ENCODE measurements around the gene PPP4R2. TPM values are rescaled to one million over a fixed set of nuclear protein-coding genes. Genes with fewer than 3 reads are reported as not detected.
A peak's percentile ranks its signal among the peaks of the same experiment; 100 is the strongest.

The PPP4R2 gene
- 10 to 100 TPM; 24.3 to 88.0 (median 54.8) TPM for total RNA-seq

GRCh38 chr3:72996473-72997333, at the start of gene PPP4R2:
Gene PPP4R2 (plus strand): TSS chr3:72996811. CDS start chr3:72997038, 227 bp downstream.
- peak within 1 kb of the TSS; percentile 98 to 99 (median 98) for H3K27ac ChIP-seq
- H3K4me3 ChIP-seq, result peak within 1 kb of the TSS; percentile 65 to 91 (median 70)
- peak; percentile 98 to 99 for ATAC-seq (ENCODE audit: low FRiP score in 2 of 2)
- peak; percentile 87 to 98 for DNase-seq
- peaks cover 0 to 16% (median 3%) of the 10 kb centered on the region in 4 donors for H3K36me3 ChIP-seq
- TF ChIP-seq POLR2A (IDR thresholded peaks at IDR 0.05), result peak in 3 of 4 donors; percentile 66 to 93 (median 75)
- TF ChIP-seq EP300 (IDR thresholded peaks at IDR 0.05), result no peak
- peak; percentile 90 to 94 for TF ChIP-seq POLR2AphosphoS5 (IDR thresholded peaks at IDR 0.05)
- peak in 1 of 6 experiments; percentile 14 for TF ChIP-seq CTCF (IDR thresholded peaks at IDR 0.05)
- WGBS, 2 donors, result 1 to 10% methylated on average over 10 to 27 of the region's 75 CpGs
- H3K9me3 ChIP-seq, result no peaks in the 10 kb centered on the region
- no peaks in the 10 kb centered on the region for H3K27me3 ChIP-seq
- H3K4me1 ChIP-seq, result peaks cover 41 to 44% (median 42%) of the 10 kb centered on the region in 4 donors

GRCh38 chr3:72947715-72948490, 48.7 kb upstream of the PPP4R2 start:
- no peaks in the 10 kb centered on the region for H3K9me3 ChIP-seq
- no peak overlapping the region for H3K27ac ChIP-seq
- no peaks in the 10 kb centered on the region for H3K36me3 ChIP-seq
- no peaks in the 10 kb centered on the region for H3K27me3 ChIP-seq
- TF ChIP-seq CTCF (IDR thresholded peaks at IDR 0.05), result no peak
- no peak for TF ChIP-seq POLR2AphosphoS5 (IDR thresholded peaks at IDR 0.05)
- TF ChIP-seq EP300 (IDR thresholded peaks at IDR 0.05), result no peak
- no peak for TF ChIP-seq POLR2A (IDR thresholded peaks at IDR 0.05)
- no peak overlapping the region for H3K4me3 ChIP-seq
- no peaks in the 10 kb centered on the region for H3K4me1 ChIP-seq
- ATAC-seq (ENCODE audit: low FRiP score in 2 of 2) (no peak), DNase-seq (no peak)
- 84 to 91% methylated on average over 8 of the region's 8 CpGs for WGBS, 2 donors

- DNase-seq (no peak), ATAC-seq (ENCODE audit: low FRiP score in 2 of 2) (no peak)
- Histone ChIP-seq H3K36me3 (no peaks in the 10 kb centered on the region), H3K9me3 (no peaks in the 10 kb centered on the region), H3K27ac (no peak overlapping the region), H3K27me3 (no peaks in the 10 kb centered on the region), H3K4me3 (no peak overlapping the region), H3K4me1 (no peaks in the 10 kb centered on the region)
- TF ChIP-seq CTCF (IDR thresholded peaks at IDR 0.05) (no peak), EP300 (IDR thresholded peaks at IDR 0.05) (no peak), POLR2AphosphoS5 (IDR thresholded peaks at IDR 0.05) (no peak)
- WGBS, 2 donors, result 83% methylated on average over 4 of the region's 4 CpGs
Observed at GRCh38 chr3:72949016-72949415, 47.6 kb upstream of the PPP4R2 start.

- DNase-seq, result no peak
Observed at GRCh38 chr3:72950372-72950771, 46.2 kb upstream of the PPP4R2 start.

More at GRCh38 chr3:72950372-72950771, 46.2 kb upstream of the PPP4R2 start:
- Histone ChIP-seq H3K27me3 (no peaks in the 10 kb centered on the region), H3K4me1 (no peaks in the 10 kb centered on the region), H3K4me3 (no peak overlapping the region), H3K9me3 (no peaks in the 10 kb centered on the region), H3K36me3 (no peaks in the 10 kb centered on the region), H3K27ac (no peak overlapping the region)
- WGBS, 2 donors, result 94 to 96% methylated on average over 8 of the region's 8 CpGs
- no peak for ATAC-seq (ENCODE audit: low FRiP score in 2 of 2)
- TF ChIP-seq CTCF (IDR thresholded peaks at IDR 0.05) (no peak), POLR2A (IDR thresholded peaks at IDR 0.05) (no peak)

All from upper lobe of left lung (tissue), 6 donors.